Measurements from ENCODE around the gene PINK1.
"Not testable (repeated sequence)": the region's sequence is repeated elsewhere in the genome, so short reads cannot be mapped to it uniquely, and the experiment has no call there.

Gene PINK1

GRCh38 chr1:20665726-20666125 is 32.5 kb downstream of the PINK1 start:
- peaks cover 3% of the 10 kb centered on the region for H3K36me3 Mint-ChIP-seq (ENCODE audit: low read depth)
- peaks cover 15% of the 10 kb centered on the region for H3K4me1 Mint-ChIP-seq (ENCODE audit: low read depth)
- peaks cover 2% of the 10 kb centered on the region for H3K27me3 Mint-ChIP-seq (ENCODE audit: low read depth)
- no peak overlapping the region for H3K27ac Mint-ChIP-seq
- H3K4me3 Mint-ChIP-seq: no peak overlapping the region
- H3K9me3 Mint-ChIP-seq: no peaks in the 10 kb centered on the region
- no peak for DNase-seq (ENCODE audit: low spot score)

GRCh38 chr1:20666146-20666545 is 32.9 kb downstream of the PINK1 start:
- H3K9me3 Mint-ChIP-seq: no peaks in the 10 kb centered on the region
- peaks cover 2% of the 10 kb centered on the region for H3K27me3 Mint-ChIP-seq (ENCODE audit: low read depth)
- H3K27ac Mint-ChIP-seq: no peak overlapping the region
- H3K4me3 Mint-ChIP-seq: no peak overlapping the region
- DNase-seq (ENCODE audit: low spot score): no peak
- H3K4me1 Mint-ChIP-seq (ENCODE audit: low read depth): peaks cover 15% of the 10 kb centered on the region
- peaks cover 2% of the 10 kb centered on the region for H3K36me3 Mint-ChIP-seq (ENCODE audit: low read depth)

- Mint-ChIP-seq H3K27me3 (ENCODE audit: low read depth) (peaks cover 2% of the 10 kb centered on the region), H3K36me3 (ENCODE audit: low read depth) (no peaks in the 10 kb centered on the region), H3K9me3 (no peaks in the 10 kb centered on the region), H3K4me1 (ENCODE audit: low read depth) (peaks cover 14% of the 10 kb centered on the region), H3K27ac (no peak overlapping the region), H3K4me3 (no peak overlapping the region)
- no peak for DNase-seq (ENCODE audit: low spot score)
Observed at GRCh38 chr1:20666804-20667203, 33.5 kb downstream of the PINK1 start.

- no peak for DNase-seq (ENCODE audit: low spot score)
- peaks cover 5% of the 10 kb centered on the region for H3K4me1 Mint-ChIP-seq (ENCODE audit: low read depth)
- peaks cover 11% of the 10 kb centered on the region for H3K27me3 Mint-ChIP-seq (ENCODE audit: low read depth)
- H3K36me3 Mint-ChIP-seq (ENCODE audit: low read depth): no peaks in the 10 kb centered on the region
- H3K9me3 Mint-ChIP-seq: no peaks in the 10 kb centered on the region
- H3K27ac Mint-ChIP-seq: no peak overlapping the region
- no peak overlapping the region for H3K4me3 Mint-ChIP-seq
Observed at GRCh38 chr1:20668581-20668980, 35.3 kb downstream of the PINK1 start.

- peaks cover 18% of the 10 kb centered on the region for H3K27me3 Mint-ChIP-seq (ENCODE audit: low read depth)
- DNase-seq (ENCODE audit: low spot score): no peak
- H3K36me3 Mint-ChIP-seq (ENCODE audit: low read depth): no peaks in the 10 kb centered on the region
- H3K4me3 Mint-ChIP-seq: no peak overlapping the region
- H3K27ac Mint-ChIP-seq: no peak overlapping the region
- no peaks in the 10 kb centered on the region for H3K9me3 Mint-ChIP-seq
- H3K4me1 Mint-ChIP-seq (ENCODE audit: low read depth): peaks cover 5% of the 10 kb centered on the region
Observed at GRCh38 chr1:20670936-20671335, 37.7 kb downstream of the PINK1 start.

- DNase-seq (ENCODE audit: low spot score): no peak
- H3K4me1 Mint-ChIP-seq (ENCODE audit: low read depth): no peaks in the 10 kb centered on the region
- H3K27ac Mint-ChIP-seq: no peak overlapping the region
- peaks cover 4% of the 10 kb centered on the region for H3K9me3 Mint-ChIP-seq
- H3K36me3 Mint-ChIP-seq (ENCODE audit: low read depth): no peaks in the 10 kb centered on the region
- peaks cover 24% of the 10 kb centered on the region for H3K27me3 Mint-ChIP-seq (ENCODE audit: low read depth)
- no peak overlapping the region for H3K4me3 Mint-ChIP-seq
Observed at GRCh38 chr1:20672265-20672632, 39.0 kb downstream of the PINK1 start.

GRCh38 chr1:20673626-20674025 is 40.4 kb downstream of the PINK1 start:
- not testable (repeated sequence) for DNase-seq (ENCODE audit: low spot score); H3K4me1 Mint-ChIP-seq (ENCODE audit: low read depth)
- peaks cover 35% of the 10 kb centered on the region for H3K27me3 Mint-ChIP-seq (ENCODE audit: low read depth)

GRCh38 chr1:20678599-20678998 is 45.3 kb downstream of the PINK1 start:
- Mint-ChIP-seq H3K27me3 (ENCODE audit: low read depth) (peaks cover 58% of the 10 kb centered on the region), H3K4me1 (ENCODE audit: low read depth) (peaks cover 14% of the 10 kb centered on the region), H3K9me3 (peaks cover 12% of the 10 kb centered on the region), H3K36me3 (ENCODE audit: low read depth) (no peaks in the 10 kb centered on the region), H3K27ac (no peak overlapping the region), H3K4me3 (peak overlapping the region; percentile 33)
- peak; percentile 17 for DNase-seq (ENCODE audit: low spot score)

More at GRCh38 chr1:20673626-20674025, 40.4 kb downstream of the PINK1 start:
- H3K36me3 Mint-ChIP-seq (ENCODE audit: low read depth); H3K4me3 Mint-ChIP-seq; H3K27ac Mint-ChIP-seq: not testable (repeated sequence)
- H3K9me3 Mint-ChIP-seq: peaks cover 12% of the 10 kb centered on the region

- Mint-ChIP-seq H3K9me3 (peaks cover 12% of the 10 kb centered on the region), H3K4me3 (no peak overlapping the region), H3K27ac (no peak overlapping the region), H3K36me3 (ENCODE audit: low read depth) (no peaks in the 10 kb centered on the region), H3K4me1 (ENCODE audit: low read depth) (peaks cover 14% of the 10 kb centered on the region), H3K27me3 (ENCODE audit: low read depth) (peaks cover 64% of the 10 kb centered on the region)
- DNase-seq (ENCODE audit: low spot score): no peak
Observed at GRCh38 chr1:20680269-20680668, 47.0 kb downstream of the PINK1 start.

- Mint-ChIP-seq H3K36me3 (ENCODE audit: low read depth) (no peaks in the 10 kb centered on the region), H3K27me3 (ENCODE audit: low read depth) (peaks cover 57% of the 10 kb centered on the region), H3K9me3 (peaks cover 10% of the 10 kb centered on the region), H3K4me1 (ENCODE audit: low read depth) (peaks cover 14% of the 10 kb centered on the region), H3K27ac (no peak overlapping the region), H3K4me3 (no peak overlapping the region)
- no peak for DNase-seq (ENCODE audit: low spot score)
Observed at GRCh38 chr1:20681999-20682398, 48.7 kb downstream of the PINK1 start.

- H3K4me1 Mint-ChIP-seq (ENCODE audit: low read depth): peaks cover 14% of the 10 kb centered on the region
- H3K27me3 Mint-ChIP-seq (ENCODE audit: low read depth): peaks cover 51% of the 10 kb centered on the region
Observed at GRCh38 chr1:20682571-20683236, 49.4 kb downstream of the PINK1 start.

GRCh38 chr1:20683614-20684013 is 50.4 kb downstream of the PINK1 start:
- Mint-ChIP-seq H3K4me3 (no peak overlapping the region), H3K36me3 (ENCODE audit: low read depth) (no peaks in the 10 kb centered on the region), H3K9me3 (no peaks in the 10 kb centered on the region), H3K4me1 (ENCODE audit: low read depth) (peaks cover 8% of the 10 kb centered on the region), H3K27ac (no peak overlapping the region), H3K27me3 (ENCODE audit: low read depth) (peaks cover 47% of the 10 kb centered on the region)
- DNase-seq (ENCODE audit: low spot score): no peak

More at GRCh38 chr1:20682571-20683236, 49.4 kb downstream of the PINK1 start:
- H3K36me3 Mint-ChIP-seq (ENCODE audit: low read depth): no peaks in the 10 kb centered on the region
- no peak overlapping the region for H3K4me3 Mint-ChIP-seq
- no peak for DNase-seq (ENCODE audit: low spot score)
- H3K27ac Mint-ChIP-seq: no peak overlapping the region
- H3K9me3 Mint-ChIP-seq: peaks cover 3% of the 10 kb centered on the region

- DNase-seq (ENCODE audit: low spot score): no peak
- H3K27ac Mint-ChIP-seq: no peak overlapping the region
- peaks cover 42% of the 10 kb centered on the region for H3K27me3 Mint-ChIP-seq (ENCODE audit: low read depth)
- H3K4me3 Mint-ChIP-seq: no peak overlapping the region
- no peaks in the 10 kb centered on the region for H3K36me3 Mint-ChIP-seq (ENCODE audit: low read depth)
- H3K9me3 Mint-ChIP-seq: no peaks in the 10 kb centered on the region
- peaks cover 4% of the 10 kb centered on the region for H3K4me1 Mint-ChIP-seq (ENCODE audit: low read depth)
Observed at GRCh38 chr1:20684050-20684620, 50.9 kb downstream of the PINK1 start.

GRCh38 chr1:20684651-20685050 is 51.4 kb downstream of the PINK1 start:
- no peak overlapping the region for H3K27ac Mint-ChIP-seq
- no peaks in the 10 kb centered on the region for H3K9me3 Mint-ChIP-seq
- no peak overlapping the region for H3K4me3 Mint-ChIP-seq
- H3K4me1 Mint-ChIP-seq (ENCODE audit: low read depth): peaks cover 4% of the 10 kb centered on the region
- no peaks in the 10 kb centered on the region for H3K36me3 Mint-ChIP-seq (ENCODE audit: low read depth)
- no peak for DNase-seq (ENCODE audit: low spot score)
- peaks cover 38% of the 10 kb centered on the region for H3K27me3 Mint-ChIP-seq (ENCODE audit: low read depth)
